Ascending aorta (tissue), 2 donors: Measurements from ENCODE around the gene ALX4. TPM values are rescaled to one million over a fixed set of nuclear protein-coding genes. Genes with fewer than 3 reads are reported as not detected.

ENCODE experiments used
- DNase-seq, 2 donors: peaks; one replicate each; pipeline ENCODE4 v3.0.0-alpha.2; 2019; ENCODE audit warnings: low spot score in 2 of 2
- H3K27ac ChIP-seq, 2 donors: fragments of 200-600 bp; sonication (generic); one replicate each; pipeline ENCODE4 v1.5.1; 2016 to 2017; ENCODE audit warnings: mild to moderate bottlenecking in 1 of 2
- H3K27me3 ChIP-seq: fragments of 200-600 bp; sonication (generic); one replicate; pipeline ENCODE4 v1.5.1; 2017
- H3K36me3 ChIP-seq, 2 donors: fragments of 200-600 bp; sonication (generic); one replicate each; pipeline ENCODE4 v1.5.1; 2016
- H3K4me1 ChIP-seq, 2 donors: fragments of 200-600 bp; sonication (generic); one replicate each; pipeline ENCODE4 v1.5.1; 2016 to 2017; ENCODE audit warnings: mild to moderate bottlenecking in 1 of 2
- H3K4me3 ChIP-seq, 2 donors: fragments of 200-600 bp; sonication (generic); one replicate each; pipeline ENCODE4 v1.5.1; 2016 to 2017; ENCODE audit warnings: mild to moderate bottlenecking in 1 of 2
- H3K9me3 ChIP-seq, 2 donors: fragments of 200-600 bp; sonication (generic); one replicate each; pipeline ENCODE4 v1.5.1; 2016
- CTCF ChIP-seq, 3 experiments: fragments of 200-600 bp in 2 of 3; fragments of 450-650 bp in 1 of 3; sonication (generic) in 2 of 3; IDR thresholded peaks; one replicate each; pipeline ENCODE4 v1.5.1; 2016 to 2019; ENCODE audit warnings: antibody characterized with exemption in 3 of 3, mild to moderate bottlenecking in 1 of 3, moderate library complexity in 1 of 3
- intact Hi-C: fragments of 100-400 bp; cut with DNase I; formaldehyde crosslinking; loops from one replicate; pipeline ENCODE4 v1.15.1; 2023
- total RNA-seq: library from RNA; depleted of rRNA; stranded (reverse); fragments of >200 nt; gene quantifications from one replicate; pipeline ENCODE4 v1.1.0, GENCODE V29; 2016

The ALX4 gene
- total RNA-seq, 1 donor from 2014 or later: not detected

DNA sequence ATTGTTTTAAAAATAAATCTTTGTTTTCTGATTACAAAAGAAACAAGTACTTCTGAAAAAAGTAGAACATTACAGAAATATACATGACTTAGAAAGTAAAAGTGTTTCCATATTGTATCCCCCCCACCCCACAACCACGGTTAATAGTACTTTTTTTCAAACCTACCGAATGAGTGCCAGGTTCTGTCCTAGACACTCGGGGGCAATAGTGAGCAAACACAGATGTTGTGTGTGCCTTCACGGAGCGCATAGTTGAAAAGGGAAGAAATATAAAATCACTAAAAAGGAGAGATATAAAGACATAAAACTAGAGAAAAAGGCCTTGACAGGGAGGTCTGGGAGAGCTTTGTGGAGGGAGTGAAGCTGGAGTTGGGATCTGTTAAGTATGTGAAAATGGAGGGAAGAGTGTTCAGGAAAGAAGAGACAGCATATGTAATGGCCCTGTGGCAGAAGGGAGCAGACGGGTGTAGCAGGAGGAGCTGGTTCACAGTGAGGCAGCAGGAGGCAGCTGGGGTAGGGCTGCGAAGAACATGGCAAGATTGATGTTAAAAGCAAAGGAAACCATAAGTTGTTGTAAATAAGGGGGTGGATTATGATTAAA is 42.1 kb upstream of the ALX4 start:
- Histone ChIP-seq H3K36me3 (no peaks in the 10 kb centered on the region), H3K27ac (no peak overlapping the region), H3K27me3 (no peaks in the 10 kb centered on the region), H3K9me3 (no peaks in the 10 kb centered on the region), H3K4me1 (no peaks in the 10 kb centered on the region), H3K4me3 (no peak overlapping the region)
- no peak for DNase-seq
- no peak for TF ChIP-seq CTCF (IDR thresholded peaks at IDR 0.05)
- intact Hi-C loops: no loop called here

- TF ChIP-seq CTCF (IDR thresholded peaks at IDR 0.05): no peak
- H3K27me3 ChIP-seq: no peaks in the 10 kb centered on the region
- H3K4me1 ChIP-seq: no peaks in the 10 kb centered on the region
- no peak overlapping the region for H3K27ac ChIP-seq
- no peak overlapping the region for H3K4me3 ChIP-seq
- H3K9me3 ChIP-seq: no peaks in the 10 kb centered on the region
- H3K36me3 ChIP-seq: no peaks in the 10 kb centered on the region
- intact Hi-C loops: no loop called here
- DNase-seq: no peak
Observed at GRCh38 chr11:44351006-44351660, 41.2 kb upstream of the ALX4 start.

- no peaks in the 10 kb centered on the region for H3K36me3 ChIP-seq
- no peaks in the 10 kb centered on the region for H3K4me1 ChIP-seq
- DNase-seq: no peak
- H3K4me3 ChIP-seq: no peak overlapping the region
- no peaks in the 10 kb centered on the region for H3K9me3 ChIP-seq
- intact Hi-C loops: no loop called here
- no peaks in the 10 kb centered on the region for H3K27me3 ChIP-seq
- TF ChIP-seq CTCF (IDR thresholded peaks at IDR 0.05): no peak
- no peak overlapping the region for H3K27ac ChIP-seq
Observed at GRCh38 chr11:44349328-44349727, 39.4 kb upstream of the ALX4 start.

- no peak overlapping the region for H3K27ac ChIP-seq
- TF ChIP-seq CTCF (IDR thresholded peaks at IDR 0.05): no peak
- no peaks in the 10 kb centered on the region for H3K4me1 ChIP-seq
- DNase-seq: no peak
- H3K4me3 ChIP-seq: no peak overlapping the region
- no peaks in the 10 kb centered on the region for H3K27me3 ChIP-seq
- no peaks in the 10 kb centered on the region for H3K9me3 ChIP-seq
- no peaks in the 10 kb centered on the region for H3K36me3 ChIP-seq
- intact Hi-C loops: no loop called here
Observed at GRCh38 chr11:44348721-44349120, 38.8 kb upstream of the ALX4 start.

DNA sequence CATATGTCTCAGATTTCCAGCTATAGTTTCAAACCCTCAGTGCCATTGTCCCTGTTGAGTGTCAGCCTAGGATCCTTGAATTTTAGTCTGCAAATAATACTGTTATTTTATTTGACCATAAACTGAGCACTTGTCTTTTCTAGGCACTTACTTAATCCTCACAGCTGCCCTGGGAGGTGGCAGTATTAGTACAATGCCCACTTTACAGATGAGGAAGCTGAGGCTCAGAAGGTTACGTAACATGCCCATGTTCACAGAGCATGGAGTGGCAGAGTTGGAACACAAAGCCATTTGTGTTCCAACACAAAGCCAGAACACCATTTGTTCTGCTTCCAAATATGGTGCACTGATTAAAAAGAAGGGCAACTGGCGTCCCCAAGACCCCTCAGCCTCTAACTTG is 38.2 kb upstream of the ALX4 start:
- H3K27me3 ChIP-seq: no peaks in the 10 kb centered on the region
- no peaks in the 10 kb centered on the region for H3K4me1 ChIP-seq
- TF ChIP-seq CTCF (IDR thresholded peaks at IDR 0.05): no peak
- DNase-seq: no peak
- H3K36me3 ChIP-seq: no peaks in the 10 kb centered on the region
- no peak overlapping the region for H3K4me3 ChIP-seq
- no peak overlapping the region for H3K27ac ChIP-seq
- no peaks in the 10 kb centered on the region for H3K9me3 ChIP-seq
- intact Hi-C loops: no loop called here
